ENCODE measurements around the gene WDR18.

Gene WDR18

DNA sequence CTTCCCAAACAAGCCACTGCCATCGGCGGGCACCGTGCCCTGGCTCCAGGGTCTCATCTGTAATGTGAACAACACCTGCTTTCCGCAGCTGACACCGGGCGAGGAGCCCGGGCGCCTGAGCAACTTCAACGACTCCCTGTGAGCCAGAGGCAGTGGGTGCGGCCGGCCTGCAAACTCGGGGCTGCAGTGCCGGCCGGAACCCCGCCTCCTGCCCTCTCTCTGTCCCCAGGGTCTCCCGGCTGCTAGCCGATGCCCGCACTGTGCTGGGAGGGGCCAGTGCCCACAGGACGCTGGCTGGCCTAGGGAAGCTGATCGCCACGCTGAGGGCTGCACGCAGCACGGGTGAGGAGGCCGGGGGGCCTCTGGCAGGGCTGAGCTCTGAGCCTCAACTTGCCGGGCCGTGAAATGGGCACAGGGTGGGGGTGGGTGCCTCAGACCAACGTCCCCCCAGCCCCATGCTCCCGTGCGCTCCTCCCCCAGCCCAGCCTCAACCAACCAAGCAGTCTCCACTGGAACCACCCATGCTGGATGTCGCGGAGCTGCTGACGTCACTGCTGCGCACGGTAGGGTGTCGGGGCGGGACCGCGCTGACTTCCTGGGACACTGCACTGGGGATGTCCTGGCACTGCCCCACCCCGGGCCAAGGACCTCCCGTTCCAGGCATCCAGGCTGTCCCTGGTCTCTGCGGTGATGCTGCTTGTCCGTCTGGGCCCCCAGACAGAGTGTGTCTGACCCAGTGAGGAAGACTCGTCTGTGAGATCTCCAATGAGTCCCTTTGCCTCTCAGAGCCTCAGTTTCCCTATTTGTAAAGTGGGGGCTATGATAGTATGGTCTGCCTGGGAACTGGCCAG, 57.9 kb downstream of the WDR18 start:
- no peak for DNase-seq (ENCODE audit: low read depth in 2 of 2)

DNA sequence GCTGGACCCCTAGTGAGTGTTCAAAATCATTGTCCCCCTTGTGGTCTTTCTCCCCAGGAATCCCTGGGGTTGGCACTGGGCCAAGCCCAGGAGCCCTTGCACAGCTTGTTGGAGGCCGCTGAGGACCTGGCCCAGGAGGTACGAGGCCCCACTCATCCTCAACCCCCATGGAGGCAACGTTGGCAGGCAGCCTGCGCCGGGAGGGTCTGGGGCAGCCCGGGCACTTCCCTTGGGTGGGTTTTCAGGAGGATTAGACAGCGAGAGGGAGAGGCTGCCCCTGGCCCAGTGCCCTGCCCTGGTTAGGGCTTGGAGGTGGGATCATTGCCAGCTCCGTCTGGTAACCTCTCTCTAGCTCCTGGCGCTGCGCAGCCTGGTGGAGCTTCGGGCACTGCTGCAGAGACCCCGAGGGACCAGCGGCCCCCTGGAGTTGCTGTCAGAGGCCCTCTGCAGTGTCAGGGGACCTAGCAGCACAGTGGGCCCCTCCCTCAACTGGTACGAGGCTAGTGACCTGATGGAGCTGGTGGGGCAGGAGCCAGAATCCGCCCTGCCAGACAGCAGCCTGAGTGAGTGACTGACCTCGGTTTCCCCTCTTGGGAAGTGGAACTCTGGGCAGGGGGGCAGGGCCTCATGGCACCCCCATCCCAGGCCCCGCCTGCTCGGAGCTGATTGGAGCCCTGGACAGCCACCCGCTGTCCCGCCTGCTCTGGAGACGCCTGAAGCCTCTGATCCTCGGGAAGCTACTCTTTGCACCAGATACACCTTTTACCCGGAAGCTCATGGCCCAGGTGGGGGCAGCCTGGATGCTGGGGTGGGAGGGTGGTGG, 58.8 kb downstream of the WDR18 start:
- no peak for DNase-seq (ENCODE audit: low read depth in 2 of 2)

Measured in stimulated activated CD8-positive, alpha-beta memory T cell treated with anti-CD3 and anti-CD28 coated beads, Interleukin-7, amount 100 ng/mL, for 4 hours (primary cell).